ENCODE results near the gene KIF1B. TPM values are rescaled to one million over a fixed set of nuclear protein-coding genes. Genes with fewer than 3 reads are reported as not detected.
A peak's percentile ranks its signal among the peaks of the same experiment; 100 is the strongest.

Gene KIF1B
- total RNA-seq, 1 donor from 2014 or later, result 38.0 TPM

- ATAC-seq (no peak), DNase-seq (no peak)
- Histone ChIP-seq H3K4me3 (no peak overlapping the region), H3K4me1 (peaks cover 17% of the 10 kb centered on the region), H3K36me3 (no peaks in the 10 kb centered on the region), H3K9me3 (no peaks in the 10 kb centered on the region), H3K27ac (no peak overlapping the region), H3K27me3 (ENCODE audit: low read depth) (no peaks in the 10 kb centered on the region)
- intact Hi-C loops (cut with DNase I), result loop anchor here (10.0 kb wide), 1 partner anchor 54 kb away; no protein-coding TSS in a partner anchor
- TF ChIP-seq CTCF (IDR thresholded peaks at IDR 0.05), result no peak
Measured at GRCh38 chr1:10428984-10429383, 218.6 kb downstream of the KIF1B start.

- peaks cover 17% of the 10 kb centered on the region for H3K4me1 ChIP-seq
- no peak for TF ChIP-seq CTCF (IDR thresholded peaks at IDR 0.05)
- peak overlapping the region; percentile 70 for H3K27ac ChIP-seq
- no peaks in the 10 kb centered on the region for H3K27me3 ChIP-seq (ENCODE audit: low read depth)
- ATAC-seq (peak; percentile 2 to 5), DNase-seq (no peak)
- intact Hi-C loops (cut with DNase I), result loop anchor here (10.0 kb wide), 1 partner anchor 55 kb away; no protein-coding TSS in a partner anchor
- no peaks in the 10 kb centered on the region for H3K36me3 ChIP-seq
- H3K9me3 ChIP-seq, result no peaks in the 10 kb centered on the region
- peak overlapping the region; percentile 87 for H3K4me3 ChIP-seq
Measured at GRCh38 chr1:10429868-10430215, 219.5 kb downstream of the KIF1B start.

- intact Hi-C loops (cut with DNase I), result no loop called here
- TF ChIP-seq CTCF (IDR thresholded peaks at IDR 0.05), result peak; percentile 96
- H3K27me3 ChIP-seq (ENCODE audit: low read depth), result no peaks in the 10 kb centered on the region
- peak; percentile 97 for ATAC-seq
- peak; percentile 93 for DNase-seq
- H3K4me1 ChIP-seq, result peaks cover 17% of the 10 kb centered on the region
- no peaks in the 10 kb centered on the region for H3K9me3 ChIP-seq
- H3K36me3 ChIP-seq, result no peaks in the 10 kb centered on the region
- H3K27ac ChIP-seq, result peak within 1 kb of the TSS; percentile 70
- peak within 1 kb of the TSS; percentile 87 for H3K4me3 ChIP-seq
Measured at GRCh38 chr1:10430216-10431069, 220.1 kb downstream of the KIF1B start, which contains the start of gene CENPS. CENPS (plus strand) TSS chr1:10430433; CDS start chr1:10430518, 85 bp downstream.

Small RNAs within 50 kb of the gene (microRNA-seq; reads per million reads assigned to microRNA genes)
- not detected for gene MIR1273D (ENCODE audit: borderline number of aligned reads)

Other genes with a start within 250 kb of the KIF1B start
- 8.5 TPM for gene RBP7, start 213.3 kb upstream of the KIF1B start, total RNA-seq
- gene UBE4B, start 177.6 kb upstream of the KIF1B start, total RNA-seq, result 39.1 TPM
- 213 TPM for gene PGD, start 188.5 kb downstream of the KIF1B start, total RNA-seq
- 13.4 TPM for gene CENPS, start 219.9 kb downstream of the KIF1B start, total RNA-seq
- not detected for gene CORT, start 239.5 kb downstream of the KIF1B start, total RNA-seq